T-cell (primary cell): ENCODE measurements around the gene SORCS1. TPM values are rescaled to one million over a fixed set of nuclear protein-coding genes. Genes with fewer than 3 reads are reported as not detected.

Experiments
- ATAC-seq, 4 experiments: fragments of 200-7000 bp in 3 of 4; fragments of 150-1000 bp in 1 of 4; cut with Tn5 transposase; replicated peaks in 1 of 4; 1 replicate in 3 of 4; 2 replicates in 1 of 4; pipeline ENCODE4 v1.10.0; 2021; ENCODE audit warnings: moderate library complexity in 3 of 4, mild to moderate bottlenecking in 2 of 4, moderate number of reproducible peaks in 1 of 4
- CTCF ChIA-PET, 2 donors: fragments of 300-600 bp; sonication (Branson Sonifier 250); formaldehyde crosslinking; loops; one replicate each; lab custom pipeline; 2022; ENCODE audit warnings: antibody characterized with exemption in 2 of 2; lab: Charles Lee
- POLR2A ChIA-PET, 2 donors: fragments of 300-600 bp; sonication (Branson Sonifier 250); formaldehyde crosslinking; loops; one replicate each; lab custom pipeline; 2022; ENCODE audit warnings: antibody characterized with exemption in 2 of 2; lab: Charles Lee
- DNase-seq, 35 experiments: peaks; one replicate each; pipeline versions ENCODE4 v3.0.0 to v3.0.0-alpha.2; 2013 to 2023
- H3K27ac ChIP-seq: one replicate; pipeline ENCODE4 v1.5.1; 2013; ENCODE audit warnings: low read length
- H3K27me3 ChIP-seq, 2 experiments: replicated peaks in 1 of 2; 1 replicate in 1 of 2; 2 replicates in 1 of 2; pipeline versions ENCODE4 v1.6.1 to v1.7.0; 2013; ENCODE audit warnings: low read length in 1 of 2, mixed read lengths in 1 of 2; ENCODE audit not compliant: control insufficient read depth in 2 of 2, insufficient read depth in 2 of 2; ENCODE audit errors: extremely low read depth in 1 of 2
- H3K36me3 ChIP-seq, 2 donors: 1 replicate in 1 of 2; 2 replicates in 1 of 2; pipeline versions ENCODE4 v1.6.1 to v1.7.0; 2013; ENCODE audit warnings: low read length in 1 of 2; ENCODE audit not compliant: control insufficient read depth in 2 of 2, insufficient read depth in 1 of 2; ENCODE audit errors: extremely low read depth in 1 of 2
- H3K4me1 ChIP-seq, 2 experiments: 1 replicate in 1 of 2; 2 replicates in 1 of 2; pipeline versions ENCODE4 v1.6.1 to v1.7.0; 2013; ENCODE audit warnings: low read length in 2 of 2, mixed read lengths in 1 of 2; ENCODE audit not compliant: insufficient read depth in 2 of 2, control insufficient read depth in 1 of 2; ENCODE audit errors: extremely low read depth in 1 of 2
- H3K4me3 ChIP-seq, 2 donors: 1 replicate in 1 of 2; 2 replicates in 1 of 2; pipeline versions ENCODE4 v1.5.1 to v1.7.0; 2013; ENCODE audit warnings: mild to moderate bottlenecking in 2 of 2, low read length in 1 of 2, moderate library complexity in 1 of 2; ENCODE audit not compliant: control insufficient read depth in 1 of 2; ENCODE audit errors: extremely low read depth in 1 of 2
- H3K9me3 ChIP-seq: 2 replicates; pipeline ENCODE4 v1.7.0; 2013
- H3K27ac Mint-ChIP-seq, 2 donors: one replicate each; pipeline ENCODE4 v1.8.0; 2020 to 2021; ENCODE audit warnings: mild to moderate bottlenecking in 2 of 2, mixed read lengths in 2 of 2
- H3K27me3 Mint-ChIP-seq, 2 donors: one replicate each; pipeline ENCODE4 v1.8.0; 2021 to 2022; ENCODE audit warnings: mixed read lengths in 2 of 2
- H3K36me3 Mint-ChIP-seq: one replicate; pipeline ENCODE4 v1.8.0; 2021; ENCODE audit warnings: mixed read lengths
- H3K4me1 Mint-ChIP-seq, 3 donors: one replicate each; pipeline ENCODE4 v1.8.0; 2020 to 2022; ENCODE audit warnings: mixed read lengths in 3 of 3, mild to moderate bottlenecking in 1 of 3
- H3K4me3 Mint-ChIP-seq, 3 donors: one replicate each; pipeline ENCODE4 v1.8.0; 2020 to 2022; ENCODE audit warnings: mild to moderate bottlenecking in 3 of 3, mixed read lengths in 3 of 3, moderate library complexity in 3 of 3
- H3K9me3 Mint-ChIP-seq, 3 donors: one replicate each; pipeline ENCODE4 v1.8.0; 2020 to 2022; ENCODE audit warnings: mixed read lengths in 3 of 3
- WGBS: methylation state at CpG from one replicate; pipeline ENCODE4 v1.1.5; 2013; ENCODE audit warnings: missing lambda C conversion rate; ENCODE audit not compliant: insufficient coverage; 5-methylcytosine and 5-hydroxymethylcytosine counted together
- total RNA-seq, 35 experiments: library from RNA in 6 of 35; stranded (reverse) in 6 of 35; fragments of 120-200 nt in 1 of 35; gene quantifications; one replicate each; pipeline versions ENCODE4 v1.2.1 to v1.2.4 and lab custom pipeline; 2013 to 2026

Gene SORCS1
- total RNA-seq, 5 donors from 2014 or later (not counting 1 experiment from before 2014, with no cell fraction given) = not detected

- ChIA-PET CTCF (interaction anchor here in 1 of 2 donors (1.5 kb wide), 1 partner anchor 9 kb away, joined by 3 read pairs; no protein-coding TSS in a partner anchor), POLR2A (interaction anchor here in 1 of 2 donors (0.6 kb wide), 1 partner anchor 1508 kb away, joined by 3 read pairs; no protein-coding TSS in a partner anchor)
- H3K27me3 Mint-ChIP-seq = no peaks in the 10 kb centered on the region
- no CpG with 5 or more reads among the region's 2 CpGs for WGBS
- H3K27ac Mint-ChIP-seq = no peak overlapping the region
- H3K9me3 ChIP-seq = no peaks in the 10 kb centered on the region
- H3K36me3 Mint-ChIP-seq = no peaks in the 10 kb centered on the region
- H3K27me3 ChIP-seq = no peaks in the 10 kb centered on the region
- no peaks in the 10 kb centered on the region for H3K4me1 ChIP-seq
- H3K4me3 Mint-ChIP-seq = no peak overlapping the region
- H3K36me3 ChIP-seq = no peaks in the 10 kb centered on the region
- H3K27ac ChIP-seq = no peak overlapping the region
- no peak overlapping the region for H3K4me3 ChIP-seq
- H3K4me1 Mint-ChIP-seq = no peaks in the 10 kb centered on the region
- no peak for ATAC-seq
- H3K9me3 Mint-ChIP-seq = peaks cover 10 to 15% (median 13%) of the 10 kb centered on the region in 3 donors
- DNase-seq = no peak
These were observed 484.4 kb downstream of the SORCS1 start for GRCh38 chr10:106680061-106680460.

GRCh38 chr10:106679314-106679713 is 485.2 kb downstream of the SORCS1 start:
- no peak for DNase-seq
- Mint-ChIP-seq H3K4me1 (no peaks in the 10 kb centered on the region), H3K27me3 (no peaks in the 10 kb centered on the region), H3K4me3 (no peak overlapping the region), H3K36me3 (no peaks in the 10 kb centered on the region), H3K9me3 (peaks cover 10 to 18% (median 14%) of the 10 kb centered on the region in 3 donors), H3K27ac (no peak overlapping the region)
- Histone ChIP-seq H3K4me3 (no peak overlapping the region), H3K27ac (no peak overlapping the region), H3K36me3 (no peaks in the 10 kb centered on the region), H3K27me3 (no peaks in the 10 kb centered on the region), H3K9me3 (no peaks in the 10 kb centered on the region), H3K4me1 (no peaks in the 10 kb centered on the region)
- POLR2A ChIA-PET = interaction anchor here in 1 of 2 donors (0.6 kb wide), 1 partner anchor 1509 kb away, joined by 3 read pairs; no protein-coding TSS in a partner anchor
- CTCF ChIA-PET = interaction anchor here in 1 of 2 donors (1.5 kb wide), 1 partner anchor 9 kb away, joined by 3 read pairs; no protein-coding TSS in a partner anchor
- no peak for ATAC-seq

- ATAC-seq = no peak
- Mint-ChIP-seq H3K4me3 (no peak overlapping the region), H3K27ac (no peak overlapping the region), H3K36me3 (no peaks in the 10 kb centered on the region), H3K9me3 (peaks cover 7 to 20% (median 16%) of the 10 kb centered on the region in 3 donors), H3K4me1 (no peaks in the 10 kb centered on the region), H3K27me3 (no peaks in the 10 kb centered on the region)
- no peaks in the 10 kb centered on the region for H3K9me3 ChIP-seq
- DNase-seq = no peak
- no peak overlapping the region for H3K27ac ChIP-seq
- no peaks in the 10 kb centered on the region for H3K36me3 ChIP-seq
- ChIA-PET CTCF (no interaction called here), POLR2A (no interaction called here)
- H3K4me1 ChIP-seq = no peaks in the 10 kb centered on the region
- no peak overlapping the region for H3K4me3 ChIP-seq
- no CpG with 5 or more reads among the region's 6 CpGs for WGBS
- no peaks in the 10 kb centered on the region for H3K27me3 ChIP-seq
These were observed 491.9 kb downstream of the SORCS1 start for GRCh38 chr10:106672517-106673175.

- H3K36me3 Mint-ChIP-seq = no peaks in the 10 kb centered on the region
- H3K27me3 ChIP-seq = no peaks in the 10 kb centered on the region
- peaks cover 0 to 5% (median 5%) of the 10 kb centered on the region in 3 donors for H3K9me3 Mint-ChIP-seq
- H3K4me3 Mint-ChIP-seq = no peak overlapping the region
- H3K27ac ChIP-seq = no peak overlapping the region
- ATAC-seq (no peak), DNase-seq (no peak)
- H3K4me1 ChIP-seq = no peaks in the 10 kb centered on the region
- ChIA-PET CTCF (no interaction called here), POLR2A (no interaction called here)
- H3K9me3 ChIP-seq = no peaks in the 10 kb centered on the region
- H3K4me1 Mint-ChIP-seq = no peaks in the 10 kb centered on the region
- no peaks in the 10 kb centered on the region for H3K36me3 ChIP-seq
- H3K4me3 ChIP-seq = no peak overlapping the region
- H3K27me3 Mint-ChIP-seq = no peaks in the 10 kb centered on the region
- 80% methylated on average over 2 of the region's 3 CpGs for WGBS
- H3K27ac Mint-ChIP-seq = no peak overlapping the region
These were observed 502.8 kb downstream of the SORCS1 start for GRCh38 chr10:106661767-106662140.

- H3K27ac Mint-ChIP-seq = no peak overlapping the region
- H3K9me3 ChIP-seq = no peaks in the 10 kb centered on the region
- POLR2A ChIA-PET = no interaction called here
- no peak overlapping the region for H3K27ac ChIP-seq
- DNase-seq (no peak), ATAC-seq (no peak)
- no peak overlapping the region for H3K4me3 ChIP-seq
- H3K4me3 Mint-ChIP-seq = no peak overlapping the region
- H3K27me3 Mint-ChIP-seq = no peaks in the 10 kb centered on the region
- H3K27me3 ChIP-seq = no peaks in the 10 kb centered on the region
- no peaks in the 10 kb centered on the region for H3K36me3 ChIP-seq
- H3K36me3 Mint-ChIP-seq = no peaks in the 10 kb centered on the region
- no CpG with 5 or more reads among the region's 5 CpGs for WGBS
- peaks cover 0 to 7% (median 7%) of the 10 kb centered on the region in 3 donors for H3K9me3 Mint-ChIP-seq
- no peaks in the 10 kb centered on the region for H3K4me1 Mint-ChIP-seq
- CTCF ChIA-PET = no interaction called here
- no peaks in the 10 kb centered on the region for H3K4me1 ChIP-seq
These were observed 503.3 kb downstream of the SORCS1 start for GRCh38 chr10:106661133-106661766.

- no peaks in the 10 kb centered on the region for H3K4me1 Mint-ChIP-seq
- Histone ChIP-seq H3K27ac (no peak overlapping the region), H3K9me3 (no peaks in the 10 kb centered on the region), H3K4me3 (no peak overlapping the region), H3K36me3 (no peaks in the 10 kb centered on the region), H3K4me1 (no peaks in the 10 kb centered on the region), H3K27me3 (no peaks in the 10 kb centered on the region)
- H3K9me3 Mint-ChIP-seq = peaks cover 0 to 7% (median 7%) of the 10 kb centered on the region in 3 donors
- POLR2A ChIA-PET = no interaction called here
- no peaks in the 10 kb centered on the region for H3K27me3 Mint-ChIP-seq
- no peaks in the 10 kb centered on the region for H3K36me3 Mint-ChIP-seq
- no peak for DNase-seq
- no peak for ATAC-seq
- H3K27ac Mint-ChIP-seq = no peak overlapping the region
- no peak overlapping the region for H3K4me3 Mint-ChIP-seq
- 100% methylated on average over 2 of the region's 3 CpGs for WGBS
- CTCF ChIA-PET = no interaction called here
These were observed 504.0 kb downstream of the SORCS1 start for GRCh38 chr10:106660550-106660949.
